IMR-90 (cell line): ENCODE results near the gene ADAMTS14. TPM values are rescaled to one million over a fixed set of nuclear protein-coding genes. Genes with fewer than 3 reads are reported as not detected.

Source experiments
- ATAC-seq: fragments of 200-7000 bp; cut with Tn5 transposase; 2 replicates; pipeline ENCODE4 v1.9.1; 2020; ENCODE audit warnings: low read depth, mild to moderate bottlenecking, moderate library complexity
- BruUV-seq: library from RNA; stranded (reverse); fragments of 400-500 nt; replicated peaks from 2 replicates; lab custom pipeline; 2021; lab: Mats Ljungman, UMichigan
- CTCF ChIA-PET: fragments of 300-600 bp; formaldehyde crosslinking; extraction: SDS; loops from one replicate; lab custom pipeline; 2021; ENCODE audit warnings: antibody characterized with exemption; lab: Yijun Ruan, JAX
- POLR2A ChIA-PET: fragments of 300-600 bp; sonication (Branson Sonifier 250); formaldehyde crosslinking; loops from one replicate; lab custom pipeline; 2022; ENCODE audit warnings: antibody characterized with exemption; ENCODE audit not compliant: unreplicated experiment; lab: Charles Lee
- DNase-seq: peaks from one replicate; pipeline ENCODE4 v3.0.0; 2013
- H2AFZ ChIP-seq: replicated peaks from 2 replicates; pipeline ENCODE3; 2013; ENCODE audit warnings: low read length, mild to moderate bottlenecking; ENCODE audit not compliant: poor library complexity
- H2AK5ac ChIP-seq: 2 replicates; pipeline ENCODE4 v1.6.1; 2013; ENCODE audit warnings: low read depth, low read length, inconsistent platforms
- H2AK9ac ChIP-seq: replicated peaks from 2 replicates; pipeline ENCODE3; 2013; ENCODE audit warnings: mild to moderate bottlenecking, low read depth, low read length, moderate library complexity; ENCODE audit not compliant: poor library complexity
- H2BK120ac ChIP-seq: 2 replicates; pipeline ENCODE4 v1.6.1; 2013; ENCODE audit warnings: low read depth, low read length, inconsistent platforms
- H2BK15ac ChIP-seq: 3 replicates; pipeline ENCODE4 v1.6.1; 2013; ENCODE audit warnings: low read depth, low read length, inconsistent platforms
- H2BK20ac ChIP-seq: 2 replicates; pipeline ENCODE4 v1.6.1; 2013; ENCODE audit warnings: low read depth, mild to moderate bottlenecking, inconsistent platforms, low read length, moderate library complexity
- H2BK5ac ChIP-seq: 2 replicates; pipeline ENCODE4 v1.6.1; 2013; ENCODE audit warnings: mild to moderate bottlenecking, low read depth, low read length, inconsistent platforms; ENCODE audit not compliant: poor library complexity, severe bottlenecking
- H3K14ac ChIP-seq: replicated peaks from 2 replicates; pipeline ENCODE4 v1.6.1; 2013; ENCODE audit warnings: low read depth, low read length, inconsistent platforms
- H3K18ac ChIP-seq: 2 replicates; pipeline ENCODE4 v1.6.1; 2013; ENCODE audit warnings: low read depth, low read length, control low read depth
- H3K23ac ChIP-seq: 2 replicates; pipeline ENCODE4 v1.6.1; 2013; ENCODE audit warnings: low read depth, low read length, inconsistent platforms
- H3K27ac ChIP-seq: 2 replicates; pipeline ENCODE4 v1.5.1; 2013; ENCODE audit warnings: mild to moderate bottlenecking, control low read depth, low read length; ENCODE audit not compliant: insufficient read depth
- H3K27me3 ChIP-seq: 2 replicates; pipeline ENCODE4 v1.6.1; 2013; ENCODE audit warnings: low read length; ENCODE audit not compliant: control insufficient read depth, insufficient read depth
- H3K36me3 ChIP-seq: 2 replicates; pipeline ENCODE4 v1.6.1; 2013; ENCODE audit warnings: low read length, mixed read lengths; ENCODE audit not compliant: control insufficient read depth, insufficient read depth
- H3K4ac ChIP-seq: 2 replicates; pipeline ENCODE4 v1.6.1; 2013; ENCODE audit warnings: low read depth, low read length, inconsistent platforms
- H3K4me1 ChIP-seq: 2 replicates; pipeline ENCODE4 v1.6.1; 2013; ENCODE audit warnings: low read length, mixed read lengths; ENCODE audit not compliant: control insufficient read depth, insufficient read depth
- H3K4me2 ChIP-seq: 2 replicates; pipeline ENCODE4 v1.6.1; 2013; ENCODE audit warnings: low read depth, mild to moderate bottlenecking, control low read depth, low read length, moderate library complexity
- H3K4me3 ChIP-seq: 2 replicates; pipeline ENCODE4 v1.5.1; 2013; ENCODE audit warnings: low read depth, mild to moderate bottlenecking, control low read depth, low read length, moderate library complexity; ENCODE audit not compliant: insufficient read depth
- H3K56ac ChIP-seq: 2 replicates; pipeline ENCODE4 v1.6.1; 2013; ENCODE audit warnings: low read length, inconsistent platforms; ENCODE audit not compliant: insufficient read depth; ENCODE audit errors: extremely low read depth
- H3K79me1 ChIP-seq, 2 experiments: 2 replicates each; pipeline ENCODE4 v1.6.1; 2013; ENCODE audit warnings: low read length in 2 of 2, inconsistent platforms in 1 of 2, low read depth in 1 of 2
- H3K9ac ChIP-seq: 2 replicates; pipeline ENCODE4 v1.6.1; 2013; ENCODE audit warnings: low read depth, low read length, control low read depth
- H3K9me1 ChIP-seq: 2 replicates; pipeline ENCODE4 v1.6.1; 2013; ENCODE audit warnings: low read length, inconsistent platforms; ENCODE audit not compliant: insufficient read depth
- H3K9me3 ChIP-seq: 2 replicates; pipeline ENCODE4 v1.6.1; 2013; ENCODE audit warnings: low read length; ENCODE audit not compliant: control insufficient read depth, insufficient read depth
- H4K20me1 ChIP-seq: 2 replicates; pipeline ENCODE4 v1.6.1; 2013; ENCODE audit warnings: low read length, inconsistent platforms; ENCODE audit not compliant: insufficient read depth
- H4K5ac ChIP-seq: 2 replicates; pipeline ENCODE4 v1.6.1; 2013; ENCODE audit warnings: mild to moderate bottlenecking, low read depth, low read length, control low read depth
- H4K8ac ChIP-seq, 2 experiments: 2 replicates each; pipeline ENCODE4 v1.6.1; 2013; ENCODE audit warnings: low read depth in 2 of 2, low read length in 2 of 2, control low read depth in 1 of 2, inconsistent platforms in 1 of 2
- H4K91ac ChIP-seq: 2 replicates; pipeline ENCODE4 v1.6.1; 2013; ENCODE audit warnings: low read depth, low read length, inconsistent platforms; ENCODE audit not compliant: insufficient read depth
- BHLHE40 ChIP-seq: fragments of 150-350 bp; IDR thresholded peaks from 2 replicates; pipeline ENCODE4 v1.6.1; 2016; ENCODE audit warnings: mild to moderate bottlenecking, low read depth, low read length
- CEBPB ChIP-seq: IDR thresholded peaks from 2 replicates; pipeline ENCODE4 v1.6.1; 2012; ENCODE audit warnings: low read depth, low read length, improper control_type of control experiment
- CHD1 ChIP-seq: IDR thresholded peaks from 2 replicates; pipeline ENCODE4 v1.6.1; 2012; ENCODE audit warnings: low read depth, low read length, improper control_type of control experiment
- ELK1 ChIP-seq: fragments of 150-350 bp; IDR thresholded peaks from 2 replicates; pipeline ENCODE4 v1.6.1; 2016; ENCODE audit warnings: low read depth, mild to moderate bottlenecking, low read length, moderate library complexity, borderline replicate concordance
- FOS ChIP-seq: fragments of 150-350 bp; IDR thresholded peaks from 2 replicates; pipeline ENCODE4 v1.6.1; 2016; ENCODE audit warnings: low read depth, low read length
- MAFK ChIP-seq: IDR thresholded peaks from 2 replicates; pipeline ENCODE4 v1.6.1; 2012; ENCODE audit warnings: low read depth, low read length, improper control_type of control experiment
- MAZ ChIP-seq: IDR thresholded peaks from 2 replicates; pipeline ENCODE4 v1.6.1; 2012; ENCODE audit warnings: low read depth, mild to moderate bottlenecking, low read length, improper control_type of control experiment, moderate library complexity, borderline replicate concordance
- MXI1 ChIP-seq: IDR thresholded peaks from 2 replicates; pipeline ENCODE4 v1.6.1; 2012; ENCODE audit warnings: low read depth, mild to moderate bottlenecking, low read length, moderate library complexity, borderline replicate concordance
- NFE2L2 ChIP-seq: fragments of 150-350 bp; IDR thresholded peaks from 2 replicates; pipeline ENCODE4 v1.6.1; 2016; ENCODE audit warnings: low read depth, mild to moderate bottlenecking, low read length
- POLR2A ChIP-seq: IDR thresholded peaks from 2 replicates; pipeline ENCODE4 v1.6.1; 2012; ENCODE audit warnings: mild to moderate bottlenecking, low read depth, low read length
- RAD21 ChIP-seq: IDR thresholded peaks from 2 replicates; pipeline ENCODE4 v1.6.1; 2012; ENCODE audit warnings: low read length, improper control_type of control experiment
- RCOR1 ChIP-seq: IDR thresholded peaks from 2 replicates; pipeline ENCODE4 v1.6.1; 2012; ENCODE audit warnings: mild to moderate bottlenecking, low read length, improper control_type of control experiment; ENCODE audit not compliant: insufficient replicate concordance
- RFX5 ChIP-seq: IDR thresholded peaks from 2 replicates; pipeline ENCODE4 v1.8.0; 2012; ENCODE audit warnings: low read depth, mild to moderate bottlenecking, low read length, moderate library complexity
- SMC3 ChIP-seq: fragments of 150-350 bp; IDR thresholded peaks from 2 replicates; pipeline ENCODE4 v1.6.1; 2016; ENCODE audit warnings: low read depth, mild to moderate bottlenecking, antibody characterized with exemption, low read length, moderate library complexity
- WGBS, 2 experiments: methylation state at CpG; one replicate each; pipeline versions ENCODE4 v1.1.5 to v1.1.7; 2013; ENCODE audit warnings: missing lambda C conversion rate in 2 of 2; ENCODE audit not compliant: insufficient read length in 1 of 2; ENCODE audit errors: extremely low coverage in 2 of 2; 5-methylcytosine and 5-hydroxymethylcytosine counted together
- dilution Hi-C: fragments of 300-500 bp; cut with HindIII; formaldehyde crosslinking; loops from one replicate; pipeline ENCODE4 v1.14.3; 2018; ENCODE audit warnings: low sequenced_read_pairs; ENCODE audit not compliant: unreplicated experiment
- in situ Hi-C: fragments of 300-500 bp; cut with MboI; formaldehyde crosslinking; loops from 3 replicates; pipeline ENCODE4 v1.14.3; 2019; ENCODE audit warnings: low sequenced_read_pairs, inconsistent platforms, mixed read lengths
- intact Hi-C: fragments of 100-400 bp; cut with micrococcal nuclease; formaldehyde crosslinking; loops from 2 replicates; pipeline ENCODE4 v1.10.0; 2022
- polyA plus RNA-seq, 3 experiments: library from polyadenylated mRNA; depleted of rRNA; stranded (reverse); fragments of >200 nt; gene quantifications; 2 replicates each; pipeline ENCODE4 v1.2.3, GENCODE V29; 2012; ENCODE audit warnings: low replicate concordance in 1 of 3
- total RNA-seq: library from RNA; depleted of rRNA; stranded (reverse); fragments of >200 nt; gene quantifications from 2 replicates; pipeline ENCODE4 v1.2.3, GENCODE V29; 2012
- TF ChIP-seq, protein P1 (sequence below): fragments of 150-350 bp; IDR thresholded peaks from 2 replicates; pipeline ENCODE4 v1.6.1; 2017; ENCODE audit warnings: mild to moderate bottlenecking, antibody characterized with exemption, low read length, low read depth
- TF ChIP-seq, protein P2 (sequence below): conservative IDR thresholded peaks from 2 replicates; pipeline ENCODE4 v1.5.1; 2012; ENCODE audit warnings: mild to moderate bottlenecking, low read depth, low read length, improper control_type of control experiment

Gene ADAMTS14
- total and polyA plus RNA-seq, 2 of the 4 experiments (the other 2 are of a cell fraction) = under 0.01 to 0.31 TPM

- Histone ChIP-seq H3K27ac (no peak overlapping the region), H2BK15ac (no peak overlapping the region), H3K9me3 (no peaks in the 10 kb centered on the region), H4K5ac (no peak overlapping the region), H4K91ac (no peak overlapping the region), H3K4me2 (no peak overlapping the region), H3K4ac (no peak overlapping the region), H3K36me3 (no peaks in the 10 kb centered on the region), H2BK5ac (no peak overlapping the region), H2AK9ac (no peak overlapping the region), H3K9me1 (no peaks in the 10 kb centered on the region), H3K79me1 (no peaks in the 10 kb centered on the region), H3K27me3 (peaks cover 57% of the 10 kb centered on the region), H2AFZ (no peak overlapping the region), H3K18ac (no peak overlapping the region), H3K9ac (no peak overlapping the region), H2BK20ac (no peak overlapping the region), H3K23ac (no peak overlapping the region), H4K20me1 (no peaks in the 10 kb centered on the region), H3K4me3 (no peak overlapping the region), H3K4me1 (no peaks in the 10 kb centered on the region), H4K8ac (no peak overlapping the region), H2AK5ac (no peak overlapping the region), H3K14ac (no peak overlapping the region), H2BK120ac (no peak overlapping the region), H3K56ac (no peak overlapping the region)
- in situ Hi-C loops (no loop called here), dilution Hi-C loops (no loop called here), intact Hi-C loops (no loop called here)
- no peak for DNase-seq
- no CpG with 5 or more reads among the region's 4 CpGs for WGBS, 2 experiments
- ChIA-PET POLR2A (interaction anchor here (0.5 kb wide), 1 partner anchor 14 kb away, joined by 4 read pairs; no protein-coding TSS in a partner anchor), CTCF (no interaction called here)
- no peak for ATAC-seq
- BruUV-seq = no TSS peak
- TF ChIP-seq, protein P1, sequence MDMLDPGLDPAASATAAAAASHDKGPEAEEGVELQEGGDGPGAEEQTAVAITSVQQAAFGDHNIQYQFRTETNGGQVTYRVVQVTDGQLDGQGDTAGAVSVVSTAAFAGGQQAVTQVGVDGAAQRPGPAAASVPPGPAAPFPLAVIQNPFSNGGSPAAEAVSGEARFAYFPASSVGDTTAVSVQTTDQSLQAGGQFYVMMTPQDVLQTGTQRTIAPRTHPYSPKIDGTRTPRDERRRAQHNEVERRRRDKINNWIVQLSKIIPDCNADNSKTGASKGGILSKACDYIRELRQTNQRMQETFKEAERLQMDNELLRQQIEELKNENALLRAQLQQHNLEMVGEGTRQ = no peak
- TF ChIP-seq RAD21 = no peak
- TF ChIP-seq CHD1 = no peak
- no peak for TF ChIP-seq BHLHE40
- no peak for TF ChIP-seq MAFK
- TF ChIP-seq MXI1 = no peak
- TF ChIP-seq RCOR1 = no peak
- TF ChIP-seq NFE2L2 = no peak
- no peak for TF ChIP-seq CEBPB
- TF ChIP-seq ELK1 = no peak
- no peak for TF ChIP-seq SMC3
- no peak for TF ChIP-seq MAZ
- no peak for TF ChIP-seq POLR2A
- no peak for TF ChIP-seq RFX5
- TF ChIP-seq FOS = no peak
- TF ChIP-seq, protein P2, sequence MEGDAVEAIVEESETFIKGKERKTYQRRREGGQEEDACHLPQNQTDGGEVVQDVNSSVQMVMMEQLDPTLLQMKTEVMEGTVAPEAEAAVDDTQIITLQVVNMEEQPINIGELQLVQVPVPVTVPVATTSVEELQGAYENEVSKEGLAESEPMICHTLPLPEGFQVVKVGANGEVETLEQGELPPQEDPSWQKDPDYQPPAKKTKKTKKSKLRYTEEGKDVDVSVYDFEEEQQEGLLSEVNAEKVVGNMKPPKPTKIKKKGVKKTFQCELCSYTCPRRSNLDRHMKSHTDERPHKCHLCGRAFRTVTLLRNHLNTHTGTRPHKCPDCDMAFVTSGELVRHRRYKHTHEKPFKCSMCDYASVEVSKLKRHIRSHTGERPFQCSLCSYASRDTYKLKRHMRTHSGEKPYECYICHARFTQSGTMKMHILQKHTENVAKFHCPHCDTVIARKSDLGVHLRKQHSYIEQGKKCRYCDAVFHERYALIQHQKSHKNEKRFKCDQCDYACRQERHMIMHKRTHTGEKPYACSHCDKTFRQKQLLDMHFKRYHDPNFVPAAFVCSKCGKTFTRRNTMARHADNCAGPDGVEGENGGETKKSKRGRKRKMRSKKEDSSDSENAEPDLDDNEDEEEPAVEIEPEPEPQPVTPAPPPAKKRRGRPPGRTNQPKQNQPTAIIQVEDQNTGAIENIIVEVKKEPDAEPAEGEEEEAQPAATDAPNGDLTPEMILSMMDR = no peak
These were observed 109.9 kb downstream of the ADAMTS14 start for GRCh38 chr10:70782086-70782745.
